Peyer's patch (tissue), 4 donors: ENCODE results near the gene RAB41. TPM values are rescaled to one million over a fixed set of nuclear protein-coding genes. Genes with fewer than 3 reads are reported as not detected.

Experiments
- DNase-seq, 3 donors: peaks; one replicate each; pipeline ENCODE4 v3.0.0-alpha.2; 2017 to 2019
- H3K27ac ChIP-seq, 4 donors: fragments of 200-600 bp; sonication (generic); one replicate each; pipeline ENCODE4 v1.5.1; 2016 to 2019
- H3K27me3 ChIP-seq, 2 donors: fragments of 200-600 bp; sonication (generic); one replicate each; pipeline ENCODE4 v1.5.1; 2019
- H3K36me3 ChIP-seq, 3 donors: fragments of 200-600 bp; sonication (generic); one replicate each; pipeline ENCODE4 v1.5.1; 2016 to 2019
- H3K4me1 ChIP-seq, 4 donors: fragments of 200-600 bp; sonication (generic); one replicate each; pipeline ENCODE4 v1.5.1; 2016 to 2019
- H3K4me3 ChIP-seq, 4 donors: fragments of 200-600 bp; sonication (generic); 1 replicate in 3 of 4; 2 replicates in 1 of 4; pipeline ENCODE4 v1.5.1; 2016 to 2019; ENCODE audit warnings: mild to moderate bottlenecking in 1 of 4
- H3K9me3 ChIP-seq, 4 donors: fragments of 200-600 bp; sonication (generic); one replicate each; pipeline ENCODE4 v1.5.1; 2016 to 2019; ENCODE audit warnings: mild to moderate bottlenecking in 1 of 4
- CTCF ChIP-seq, 6 experiments: fragments of 450-650 bp in 4 of 6; fragments of 200-600 bp in 2 of 6; sonication (generic) in 1 of 6; IDR thresholded peaks; one replicate each; pipeline ENCODE4 v1.5.1; 2017 to 2019; ENCODE audit warnings: antibody characterized with exemption in 6 of 6, mild to moderate bottlenecking in 3 of 6, moderate library complexity in 1 of 6
- POLR2A ChIP-seq, 2 donors: fragments of 450-650 bp; IDR thresholded peaks; one replicate each; pipeline ENCODE4 v1.5.1; 2017; ENCODE audit warnings: antibody characterized with exemption in 2 of 2, mild to moderate bottlenecking in 2 of 2, moderate library complexity in 2 of 2
- total RNA-seq, 4 donors: library from RNA; depleted of rRNA; stranded (reverse); fragments of >200 nt; gene quantifications; one replicate each; pipeline ENCODE4 v1.1.0, GENCODE V29; 2016

RAB41 gene
- total RNA-seq, 4 donors from 2014 or later: not detected

- TF ChIP-seq CTCF (IDR thresholded peaks at IDR 0.05): no peak
- no peak for TF ChIP-seq POLR2A (IDR thresholded peaks at IDR 0.05)
- Histone ChIP-seq H3K9me3 (no peaks in the 10 kb centered on the region), H3K4me3 (no peak overlapping the region), H3K4me1 (no peaks in the 10 kb centered on the region), H3K36me3 (no peaks in the 10 kb centered on the region), H3K27ac (no peak overlapping the region), H3K27me3 (no peaks in the 10 kb centered on the region)
- DNase-seq: no peak
Observed at GRCh38 chrX:70247252-70247651, 34.7 kb upstream of the RAB41 start.

GRCh38 chrX:70252491-70252890 is 29.5 kb upstream of the RAB41 start:
- no peak overlapping the region for H3K4me3 ChIP-seq
- H3K36me3 ChIP-seq: no peaks in the 10 kb centered on the region
- H3K27ac ChIP-seq: no peak overlapping the region
- H3K27me3 ChIP-seq: no peaks in the 10 kb centered on the region
- no peak for TF ChIP-seq POLR2A (IDR thresholded peaks at IDR 0.05)
- no peak for TF ChIP-seq CTCF (IDR thresholded peaks at IDR 0.05)
- no peaks in the 10 kb centered on the region for H3K9me3 ChIP-seq
- H3K4me1 ChIP-seq: no peaks in the 10 kb centered on the region
- no peak for DNase-seq

- H3K36me3 ChIP-seq: no peaks in the 10 kb centered on the region
- H3K4me1 ChIP-seq: no peaks in the 10 kb centered on the region
- TF ChIP-seq POLR2A (IDR thresholded peaks at IDR 0.05) (no peak), CTCF (IDR thresholded peaks at IDR 0.05) (no peak)
- no peak overlapping the region for H3K4me3 ChIP-seq
- DNase-seq: no peak
- H3K27ac ChIP-seq: no peak overlapping the region
- H3K27me3 ChIP-seq: no peaks in the 10 kb centered on the region
- no peaks in the 10 kb centered on the region for H3K9me3 ChIP-seq
Observed at GRCh38 chrX:70253377-70254062, 28.5 kb upstream of the RAB41 start.

- Histone ChIP-seq H3K9me3 (no peaks in the 10 kb centered on the region), H3K27ac (no peak overlapping the region), H3K4me3 (no peak overlapping the region), H3K4me1 (no peaks in the 10 kb centered on the region), H3K27me3 (no peaks in the 10 kb centered on the region), H3K36me3 (no peaks in the 10 kb centered on the region)
- no peak for DNase-seq
- TF ChIP-seq POLR2A (IDR thresholded peaks at IDR 0.05): no peak
- TF ChIP-seq CTCF (IDR thresholded peaks at IDR 0.05): no peak
Observed at GRCh38 chrX:70254063-70254400, 27.9 kb upstream of the RAB41 start.

GRCh38 chrX:70254909-70255308 is 27.1 kb upstream of the RAB41 start:
- Histone ChIP-seq H3K4me1 (no peaks in the 10 kb centered on the region), H3K4me3 (no peak overlapping the region), H3K27me3 (no peaks in the 10 kb centered on the region), H3K9me3 (no peaks in the 10 kb centered on the region), H3K36me3 (no peaks in the 10 kb centered on the region), H3K27ac (no peak overlapping the region)
- no peak for DNase-seq
- TF ChIP-seq CTCF (IDR thresholded peaks at IDR 0.05) (no peak), POLR2A (IDR thresholded peaks at IDR 0.05) (no peak)

- no peaks in the 10 kb centered on the region for H3K4me1 ChIP-seq
- no peaks in the 10 kb centered on the region for H3K36me3 ChIP-seq
- no peak for DNase-seq
- H3K27ac ChIP-seq: no peak overlapping the region
- no peaks in the 10 kb centered on the region for H3K9me3 ChIP-seq
- no peaks in the 10 kb centered on the region for H3K27me3 ChIP-seq
- no peak overlapping the region for H3K4me3 ChIP-seq
- TF ChIP-seq CTCF (IDR thresholded peaks at IDR 0.05) (no peak), POLR2A (IDR thresholded peaks at IDR 0.05) (no peak)
Observed at GRCh38 chrX:70255452-70255851, 26.5 kb upstream of the RAB41 start.
